ENCODE results near the gene MAIP1.
"Not testable (repeated sequence)": the region's sequence is repeated elsewhere in the genome, so short reads cannot be mapped to it uniquely, and the experiment has no call there.

Gene MAIP1

GRCh38 chr2:199955339-199956061, at the start of gene MAIP1, which contains the start of gene TYW5:
MAIP1 (plus strand) TSS chr2:199955582; CDS start chr2:199955799, 217 bp downstream.
TYW5 (minus strand) TSS chr2:199955491; CDS start chr2:199955470, 21 bp downstream.
- peak; percentile 93 for DNase-seq (ENCODE audit: low spot score)
- FAIRE-seq = peak; percentile 17

- FAIRE-seq = no peak
Measured at GRCh38 chr2:199907008-199907714, 48.2 kb upstream of the MAIP1 start.

GRCh38 chr2:199910338-199911051, 44.9 kb upstream of the MAIP1 start:
- FAIRE-seq (no peak), DNase-seq (ENCODE audit: low spot score) (no peak)

More at GRCh38 chr2:199907008-199907714, 48.2 kb upstream of the MAIP1 start:
- no peak for DNase-seq (ENCODE audit: low spot score)

- FAIRE-seq (peak; percentile 32), DNase-seq (ENCODE audit: low spot score) (peak; percentile 96)
Measured at GRCh38 chr2:199911052-199911876, 44.1 kb upstream of the MAIP1 start, which contains the start of gene C2orf69. C2orf69 (plus strand) TSS chr2:199911293; CDS start chr2:199911439, 146 bp downstream.

GRCh38 chr2:199911877-199912161, 43.6 kb upstream of the MAIP1 start:
- no peak for FAIRE-seq
- no peak for DNase-seq (ENCODE audit: low spot score)

GRCh38 chr2:199912553-199913114, 42.7 kb upstream of the MAIP1 start:
- not testable (repeated sequence) for FAIRE-seq; DNase-seq (ENCODE audit: low spot score)

GRCh38 chr2:199914372-199914958, 40.9 kb upstream of the MAIP1 start:
- DNase-seq (ENCODE audit: low spot score) (no peak), FAIRE-seq (no peak)

- DNase-seq (ENCODE audit: low spot score) (no peak), FAIRE-seq (no peak)
Measured at GRCh38 chr2:199916980-199917379, 38.4 kb upstream of the MAIP1 start.

GRCh38 chr2:199922856-199923255, 32.5 kb upstream of the MAIP1 start:
- DNase-seq (ENCODE audit: low spot score) (no peak), FAIRE-seq (no peak)

GRCh38 chr2:199923924-199924323, 31.5 kb upstream of the MAIP1 start:
- no peak for DNase-seq (ENCODE audit: low spot score)
- FAIRE-seq = no peak

GRCh38 chr2:199926806-199927205, 28.6 kb upstream of the MAIP1 start:
- DNase-seq (ENCODE audit: low spot score) (no peak), FAIRE-seq (no peak)

GRCh38 chr2:199928226-199928625, 27.2 kb upstream of the MAIP1 start:
- no peak for FAIRE-seq
- no peak for DNase-seq (ENCODE audit: low spot score)

- no peak for FAIRE-seq
- DNase-seq (ENCODE audit: low spot score) = no peak
Measured at GRCh38 chr2:199928626-199929025, 26.8 kb upstream of the MAIP1 start.

- DNase-seq (ENCODE audit: low spot score) (no peak), FAIRE-seq (no peak)
Measured at GRCh38 chr2:199929262-199929661, 26.1 kb upstream of the MAIP1 start.

- DNase-seq (ENCODE audit: low spot score) = no peak
- no peak for FAIRE-seq
Measured at GRCh38 chr2:199932312-199932855, 23.0 kb upstream of the MAIP1 start.

- DNase-seq (ENCODE audit: low spot score) = no peak
- FAIRE-seq = no peak
Measured at GRCh38 chr2:199933466-199933865, 21.9 kb upstream of the MAIP1 start.

- no peak for FAIRE-seq
- no peak for DNase-seq (ENCODE audit: low spot score)
Measured at GRCh38 chr2:199936554-199936953, 18.8 kb upstream of the MAIP1 start.

- FAIRE-seq (no peak), DNase-seq (ENCODE audit: low spot score) (no peak)
Measured at GRCh38 chr2:199940373-199940772, 15.0 kb upstream of the MAIP1 start.

GRCh38 chr2:199943373-199943772, 12.0 kb upstream of the MAIP1 start:
- FAIRE-seq (no peak), DNase-seq (ENCODE audit: low spot score) (no peak)

- FAIRE-seq = no peak
- DNase-seq (ENCODE audit: low spot score) = no peak
Measured at GRCh38 chr2:199946196-199946595, 9.2 kb upstream of the MAIP1 start.
